D341Med (cell line): ENCODE data around the gene TPP2.

Experiments used
- DNase-seq: peaks from one replicate; pipeline ENCODE4 v3.0.0; 2012; ENCODE audit warnings: low spot score

TPP2 gene

GRCh38 chr13:102657630-102658029 is 60.8 kb downstream of the TPP2 start:
- no peak for DNase-seq

GRCh38 chr13:102658660-102659059 is 61.9 kb downstream of the TPP2 start:
- DNase-seq, result no peak

GRCh38 chr13:102659168-102659713 is 62.5 kb downstream of the TPP2 start:
- no peak for DNase-seq

GRCh38 chr13:102667023-102667422 is 70.2 kb downstream of the TPP2 start:
- DNase-seq, result no peak

- DNase-seq, result no peak
Measured at GRCh38 chr13:102667911-102668310, 71.1 kb downstream of the TPP2 start.

- no peak for DNase-seq
Measured at GRCh38 chr13:102670130-102670529, 73.3 kb downstream of the TPP2 start.

DNA sequence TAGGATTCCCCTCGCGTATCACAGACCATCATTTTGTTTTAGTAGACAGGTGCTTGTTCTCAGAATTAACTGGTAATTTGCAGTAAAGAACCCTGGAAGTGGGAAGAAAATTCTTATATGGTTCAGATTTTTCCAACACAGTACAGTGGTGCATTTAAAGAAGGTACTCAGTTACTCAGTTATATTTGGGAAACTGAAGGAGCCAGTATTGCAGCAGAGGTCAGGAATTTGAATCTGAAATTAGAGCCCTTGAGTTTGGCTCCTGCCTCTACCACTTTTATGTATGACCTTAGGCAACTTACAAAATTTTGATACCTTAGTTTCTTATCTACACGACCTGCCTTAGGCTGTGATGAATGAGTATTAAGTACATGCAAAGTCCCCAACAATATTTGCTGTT is 78.3 kb downstream of the TPP2 start:
- no peak for DNase-seq

DNA sequence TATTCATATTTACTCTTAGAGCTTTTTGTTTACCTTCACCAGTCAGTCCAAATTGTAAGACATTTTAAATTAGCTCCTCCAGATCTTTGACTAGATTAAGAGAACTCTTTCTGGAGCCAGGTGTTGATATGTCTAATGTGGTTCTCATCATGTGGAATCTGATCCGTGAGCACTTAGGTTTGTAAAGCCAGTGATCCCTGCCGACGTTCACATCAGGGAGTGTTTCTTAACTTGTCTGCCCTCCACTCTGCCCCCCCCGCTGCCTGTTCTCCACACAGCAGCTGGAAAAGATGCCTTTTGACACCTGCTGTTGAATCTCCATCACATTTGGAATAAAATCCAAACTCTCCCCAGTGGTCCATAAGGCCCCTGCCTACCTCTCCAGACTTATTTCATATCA is 80.3 kb downstream of the TPP2 start:
- DNase-seq, result no peak

DNA sequence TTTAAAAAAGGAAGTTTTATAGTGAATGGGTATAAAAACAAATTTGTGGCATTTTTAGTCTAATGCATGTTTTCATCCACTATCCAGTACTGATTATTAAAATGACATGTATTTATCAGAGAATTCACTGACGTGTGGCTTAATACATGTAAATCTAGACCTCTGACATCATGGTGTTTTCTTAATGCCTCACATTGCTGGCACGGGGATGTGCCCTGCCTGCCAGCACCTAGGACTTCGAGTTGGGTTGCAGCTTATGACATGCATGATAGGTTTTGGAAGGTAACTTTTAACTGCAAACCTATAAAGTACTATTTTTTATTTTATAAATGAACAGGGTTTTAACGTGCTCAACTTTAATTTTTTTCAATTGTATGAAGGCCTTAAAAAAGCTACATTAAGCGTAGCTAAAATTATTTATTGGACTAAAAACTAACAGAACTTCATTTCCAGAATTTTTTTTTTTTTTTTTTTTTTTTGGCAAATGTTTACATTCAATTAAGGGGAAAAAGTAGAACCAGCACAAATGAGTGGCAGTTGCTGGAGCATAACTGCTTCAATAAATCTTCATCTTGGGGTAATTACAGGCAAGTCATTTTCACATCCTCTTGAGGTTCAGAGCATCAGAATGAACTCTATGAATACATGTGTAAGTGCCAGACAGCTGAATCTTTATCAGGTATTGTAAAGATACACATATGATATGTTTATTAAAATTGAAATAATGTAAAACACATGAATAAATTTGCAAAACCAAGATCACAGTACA is 81.7 kb downstream of the TPP2 start:
- no peak for DNase-seq

DNA sequence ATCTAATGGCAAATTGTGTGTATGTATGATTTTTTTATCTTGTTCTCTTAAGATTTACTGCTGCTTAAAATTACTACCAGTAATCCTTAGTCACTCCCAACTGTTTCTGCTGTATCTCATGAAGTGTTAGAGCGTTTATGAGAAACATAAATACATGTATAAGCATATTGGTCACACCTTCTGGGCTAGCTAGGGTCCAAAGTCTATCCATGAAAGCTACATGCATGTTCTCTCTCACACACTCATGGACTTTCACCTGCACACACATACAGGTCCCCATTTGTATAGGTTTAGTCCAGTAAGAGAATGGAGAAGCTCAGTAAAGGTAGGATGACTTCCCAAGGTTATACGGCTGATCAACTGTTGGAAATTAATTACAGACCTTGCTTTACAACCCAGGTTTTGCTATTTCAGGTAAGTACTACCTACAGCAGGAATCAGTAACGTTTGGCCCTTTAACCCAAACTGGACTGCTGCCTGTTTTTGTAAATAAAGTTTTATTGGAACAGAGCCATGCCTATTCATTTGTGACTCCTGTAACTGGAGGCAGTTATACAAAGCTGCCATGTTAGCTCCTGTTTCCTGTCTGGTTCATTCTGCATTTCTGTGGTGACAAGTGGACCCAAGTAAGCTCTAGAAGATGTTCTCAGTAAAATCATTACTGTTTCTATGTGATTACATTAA is 82.8 kb downstream of the TPP2 start:
- DNase-seq, result no peak

- no peak for DNase-seq
Measured at GRCh38 chr13:102680133-102680717, 83.4 kb downstream of the TPP2 start.

- DNase-seq, result no peak
Measured at GRCh38 chr13:102680842-102681740, 84.3 kb downstream of the TPP2 start.

GRCh38 chr13:102682211-102682610 is 85.4 kb downstream of the TPP2 start:
- DNase-seq, result no peak

DNA sequence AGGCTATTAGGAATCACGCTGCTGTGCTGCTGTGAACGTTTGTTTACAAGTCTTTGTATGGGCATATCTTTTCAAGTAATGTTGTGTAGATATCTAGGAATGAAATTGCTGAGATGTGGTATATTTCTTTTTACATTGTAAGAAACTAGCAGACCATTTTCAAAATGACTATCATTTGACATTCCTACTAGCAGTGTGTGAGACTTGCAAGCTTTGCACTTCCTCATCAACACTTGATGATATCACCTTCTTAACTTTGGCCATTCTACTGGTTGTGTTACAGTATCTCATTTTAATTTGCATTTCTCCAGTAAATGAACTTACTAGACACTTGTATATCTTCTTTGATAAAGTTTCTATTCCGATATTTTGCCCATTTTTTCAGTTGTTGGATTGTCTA is 85.9 kb downstream of the TPP2 start:
- DNase-seq, result no peak

DNA sequence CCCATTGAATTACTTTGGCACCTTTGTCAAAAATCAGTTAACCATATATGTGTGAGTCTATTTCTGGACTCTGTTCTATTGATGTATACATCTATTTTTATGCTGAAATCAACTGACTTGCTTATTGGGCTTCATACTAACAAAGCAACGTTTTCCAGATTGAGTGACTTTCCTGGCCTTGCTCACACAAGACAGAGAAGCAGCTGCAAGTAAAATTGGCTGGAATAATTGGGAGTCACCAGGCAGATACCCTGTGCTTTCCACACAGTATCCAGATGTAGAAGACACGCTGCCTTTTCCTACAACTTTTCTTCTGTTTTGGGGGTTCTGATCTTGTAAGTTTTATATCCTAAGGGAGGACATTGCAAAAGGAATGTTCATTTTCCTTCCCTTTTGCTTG is 86.9 kb downstream of the TPP2 start:
- no peak for DNase-seq

DNA sequence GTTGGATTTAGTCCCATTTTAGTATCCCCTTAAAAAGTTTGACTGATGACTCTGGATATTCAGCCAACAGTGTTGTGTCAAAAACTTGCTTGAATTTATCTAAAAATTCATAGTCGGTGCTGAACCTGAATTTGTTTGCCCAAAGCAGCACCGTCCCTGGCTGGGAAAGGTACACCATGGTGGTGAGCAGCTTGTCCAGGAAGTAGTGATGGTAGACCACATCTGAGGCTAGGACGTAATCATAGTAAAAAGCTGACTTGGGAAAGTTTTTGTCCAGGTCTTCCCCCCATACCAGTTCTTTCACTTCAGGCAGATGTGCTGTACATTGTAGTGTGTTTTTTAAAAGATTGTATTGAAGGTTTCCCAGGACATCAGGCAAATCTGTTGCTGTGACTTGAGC is 89.2 kb downstream of the TPP2 start:
- no peak for DNase-seq

GRCh38 chr13:102687520-102687919 is 90.7 kb downstream of the TPP2 start:
- no peak for DNase-seq

GRCh38 chr13:102688306-102688973 is 91.7 kb downstream of the TPP2 start:
- DNase-seq, result no peak

DNA sequence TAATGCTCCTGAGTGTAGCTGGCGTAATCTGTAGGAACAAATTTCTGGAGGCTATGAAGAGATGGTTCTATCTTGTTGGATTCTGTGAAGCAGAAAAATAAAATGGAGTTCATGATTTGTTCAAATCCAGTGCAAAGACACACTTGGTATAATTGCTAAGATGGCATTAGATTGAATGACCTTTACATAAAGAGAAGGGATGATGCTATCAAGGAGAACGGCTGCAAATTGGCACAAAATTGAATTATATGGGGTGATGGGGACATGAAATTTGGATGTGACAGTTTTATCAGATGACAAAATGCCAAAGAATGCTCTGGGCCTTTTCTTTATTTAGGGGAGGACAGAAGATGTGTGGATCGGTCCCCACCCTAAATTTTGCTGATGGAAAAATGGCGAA is 94.1 kb downstream of the TPP2 start:
- no peak for DNase-seq

DNA sequence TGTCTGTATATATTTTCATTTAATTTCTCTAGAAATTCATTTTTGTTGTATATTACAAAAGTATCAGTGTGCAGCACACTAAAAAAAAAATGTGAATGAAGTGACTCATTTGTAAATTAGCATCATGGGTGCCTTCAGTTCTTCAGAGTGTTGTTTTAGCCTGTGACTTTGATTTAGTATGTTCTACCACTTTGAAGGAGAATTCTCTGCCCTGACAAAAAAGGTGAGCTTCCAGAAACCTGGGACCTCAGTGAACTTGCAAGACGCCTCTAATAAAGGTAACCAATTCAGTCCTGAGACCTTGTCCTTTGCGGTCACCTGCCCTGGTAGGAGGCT is 95.7 kb downstream of the TPP2 start:
- no peak for DNase-seq

DNA sequence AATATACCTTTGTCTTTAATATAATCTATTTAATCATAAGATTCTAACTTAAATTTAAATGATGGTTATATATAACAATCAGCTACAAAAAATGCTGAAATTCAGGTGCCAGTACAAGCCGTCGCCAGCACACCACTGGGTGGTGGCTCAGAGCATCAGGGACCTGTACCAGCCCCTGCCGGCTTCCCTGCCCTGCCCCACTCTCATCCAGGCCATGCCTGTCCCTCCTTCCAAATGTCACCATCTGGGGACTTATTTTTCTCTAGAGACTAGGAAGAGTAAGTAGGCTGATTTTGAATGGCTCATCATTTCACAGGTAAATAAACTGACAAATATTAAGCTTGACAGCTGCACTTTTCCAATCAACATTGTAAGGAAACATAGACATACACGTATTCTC is 96.5 kb downstream of the TPP2 start:
- DNase-seq, result no peak

DNA sequence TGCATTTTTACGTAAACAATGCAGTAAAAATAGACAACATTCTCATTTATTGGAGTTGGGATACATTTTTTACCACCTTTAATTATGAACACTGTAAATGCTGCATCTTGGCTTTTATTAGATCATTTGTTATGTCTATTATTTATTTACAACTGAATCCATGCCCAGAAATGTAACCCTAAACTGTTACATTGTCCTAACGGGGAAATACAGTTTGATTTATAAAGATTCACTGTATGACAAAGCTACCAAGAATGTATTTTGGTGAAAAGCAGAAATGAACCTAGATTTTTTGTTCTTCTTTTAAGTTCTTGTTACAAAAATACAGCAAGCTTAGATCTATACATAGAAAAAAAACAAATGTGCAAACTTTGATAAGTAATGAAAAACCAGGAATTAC is 97.0 kb downstream of the TPP2 start:
- DNase-seq, result no peak
